Psoas muscle (tissue), 8 donors: ENCODE results near the gene KAZN. TPM values are rescaled to one million over a fixed set of nuclear protein-coding genes. Genes with fewer than 3 reads are reported as not detected.

Experiments used
- ATAC-seq, 4 donors: fragments of 200-7000 bp; cut with Tn5 transposase; one replicate each; pipeline ENCODE4 v1.9.1; 2020; ENCODE audit warnings: moderate library complexity in 3 of 4, mild to moderate bottlenecking in 2 of 4
- DNase-seq, 2 donors: peaks; one replicate each; pipeline ENCODE4 v3.0.0-alpha.2; 2020
- H3K27ac ChIP-seq: fragments of 200-600 bp; one replicate; pipeline ENCODE4 v1.8.0; 2022
- H3K27me3 ChIP-seq, 3 donors: fragments of 200-600 bp in 1 of 3; one replicate each; pipeline versions ENCODE4 v1.6.1 to v1.8.0; 2013 to 2022; ENCODE audit warnings: low read length in 2 of 3, mild to moderate bottlenecking in 2 of 3, moderate library complexity in 1 of 3; ENCODE audit not compliant: insufficient read depth in 3 of 3
- H3K36me3 ChIP-seq, 2 donors: fragments of 200-600 bp in 1 of 2; one replicate each; pipeline versions ENCODE4 v1.6.1 to v1.8.0; 2013 to 2022; ENCODE audit warnings: low read depth in 1 of 2, mild to moderate bottlenecking in 1 of 2, moderate library complexity in 1 of 2; ENCODE audit not compliant: insufficient read depth in 1 of 2
- H3K4me1 ChIP-seq: fragments of 200-600 bp; one replicate; pipeline ENCODE4 v1.8.0; 2022
- H3K4me3 ChIP-seq: fragments of 200-600 bp; one replicate; pipeline ENCODE4 v1.8.0; 2022; ENCODE audit warnings: mild to moderate bottlenecking
- H3K9me3 ChIP-seq: fragments of 200-600 bp; one replicate; pipeline ENCODE4 v1.8.0; 2022
- WGBS, 3 donors: extraction: QIAGEN DNeasy Blood & Tissue Kit; methylation state at CpG; one replicate each; pipeline versions ENCODE4 v1.1.6 to v1.1.7; 2013; 5-methylcytosine and 5-hydroxymethylcytosine counted together
- intact Hi-C, 2 donors: fragments of 100-400 bp; cut with DNase I; formaldehyde crosslinking; loops; one replicate each; pipeline versions ENCODE4 v1.11.0 to v1.14.2; 2022
- polyA plus RNA-seq, 3 donors: library from polyadenylated mRNA; stranded (reverse); fragments of 200-250 nt; gene quantifications; one replicate each; pipeline ENCODE4 v1.2.3, GENCODE V29; 2013
- total RNA-seq, 4 donors: library from RNA; stranded (reverse); fragmentation: NEBNext Ultra II Directional in 2 of 4; extraction: Animal tissue kit (Norgen Biotek cat#: 25700) in 2 of 4; gene quantifications; one replicate each; pipeline versions ENCODE4 v1.2.1 to v1.2.4, GENCODE V29; 2021 to 2023
- TF ChIP-seq, protein P1 (sequence below): fragments of 200-600 bp; IDR thresholded peaks from one replicate; pipeline ENCODE4 v1.8.0; 2022; ENCODE audit warnings: antibody characterized with exemption
- donor health status: healthy with polysubstance abuse.
- donor health status: DM: no; HTN: no; CAD: no; lungs with moderate emphysema.
- donor health status: Bipolar disorder and iron deficiency.
- donor health status: healthy.
- donor health status: DM: yes; HTN: yes; CAD: no.
- donor health status: DM: no; HTN: no; CAD: no.
- donor health status: DM: no; HTN: no; CAD: no.
- donor health status: DM: yes; HTN: yes; CAD: no.

Gene KAZN
- total and polyA plus RNA-seq, 7 donors, result 0.23 to 2.3 (median 0.97) TPM

DNA sequence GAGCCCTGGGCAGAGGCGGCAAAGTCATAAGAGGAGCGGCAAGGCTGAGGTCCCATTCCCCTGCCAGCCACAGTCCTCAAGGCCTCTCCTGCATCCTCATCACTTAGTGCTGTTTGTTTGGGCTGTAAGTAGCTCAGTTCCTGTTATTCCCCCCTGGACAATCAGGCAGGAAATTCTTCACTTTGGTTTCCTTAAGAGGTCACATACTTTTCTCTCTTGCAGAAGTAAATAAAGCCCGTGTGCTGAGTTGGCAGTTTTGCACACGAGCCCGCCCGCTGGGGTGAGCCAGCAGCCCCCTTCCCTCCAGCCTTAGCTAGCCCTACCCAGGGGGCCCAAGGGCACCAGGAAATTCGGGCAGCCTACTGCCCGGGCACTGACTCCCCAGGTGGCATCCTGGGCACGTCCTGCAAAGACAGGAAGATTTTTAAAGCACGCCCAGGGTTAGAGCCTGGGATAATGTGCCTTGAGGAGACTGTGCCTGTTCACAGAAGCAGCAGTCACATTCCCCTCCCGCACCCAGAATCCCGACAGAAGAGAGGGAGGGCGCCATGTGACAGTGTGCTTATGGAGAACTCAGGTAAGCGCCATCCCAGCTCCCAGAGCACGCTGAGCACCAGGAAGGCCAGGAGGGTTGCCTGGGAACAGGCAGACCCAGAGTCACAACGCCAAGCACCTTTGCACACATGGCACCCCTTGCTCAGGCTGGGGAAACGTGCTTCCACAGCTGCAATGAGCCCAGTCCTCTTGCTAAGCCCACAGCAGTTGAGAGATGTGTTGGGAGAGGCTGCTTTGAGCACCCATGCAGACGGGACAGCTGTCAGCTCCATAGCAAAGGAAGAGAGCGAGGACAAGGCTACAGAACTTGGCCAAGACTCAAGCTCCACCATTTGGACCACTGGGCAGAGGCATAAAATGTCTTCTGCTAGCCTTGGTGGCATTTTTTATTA lies 410.6 kb downstream of the KAZN start:
- H3K9me3 ChIP-seq, result peaks cover 6% of the 10 kb centered on the region
- TF ChIP-seq, protein P1, sequence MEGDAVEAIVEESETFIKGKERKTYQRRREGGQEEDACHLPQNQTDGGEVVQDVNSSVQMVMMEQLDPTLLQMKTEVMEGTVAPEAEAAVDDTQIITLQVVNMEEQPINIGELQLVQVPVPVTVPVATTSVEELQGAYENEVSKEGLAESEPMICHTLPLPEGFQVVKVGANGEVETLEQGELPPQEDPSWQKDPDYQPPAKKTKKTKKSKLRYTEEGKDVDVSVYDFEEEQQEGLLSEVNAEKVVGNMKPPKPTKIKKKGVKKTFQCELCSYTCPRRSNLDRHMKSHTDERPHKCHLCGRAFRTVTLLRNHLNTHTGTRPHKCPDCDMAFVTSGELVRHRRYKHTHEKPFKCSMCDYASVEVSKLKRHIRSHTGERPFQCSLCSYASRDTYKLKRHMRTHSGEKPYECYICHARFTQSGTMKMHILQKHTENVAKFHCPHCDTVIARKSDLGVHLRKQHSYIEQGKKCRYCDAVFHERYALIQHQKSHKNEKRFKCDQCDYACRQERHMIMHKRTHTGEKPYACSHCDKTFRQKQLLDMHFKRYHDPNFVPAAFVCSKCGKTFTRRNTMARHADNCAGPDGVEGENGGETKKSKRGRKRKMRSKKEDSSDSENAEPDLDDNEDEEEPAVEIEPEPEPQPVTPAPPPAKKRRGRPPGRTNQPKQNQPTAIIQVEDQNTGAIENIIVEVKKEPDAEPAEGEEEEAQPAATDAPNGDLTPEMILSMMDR, result no peak
- H3K36me3 ChIP-seq, result no peaks in the 10 kb centered on the region
- ATAC-seq (no peak), DNase-seq (no peak)
- intact Hi-C loops, result no loop called here
- peaks cover 0 to 2% (median 0%) of the 10 kb centered on the region in 3 donors for H3K27me3 ChIP-seq
- no peaks in the 10 kb centered on the region for H3K4me1 ChIP-seq
- no peak overlapping the region for H3K4me3 ChIP-seq
- 49 to 53% (median 53%) methylated on average over 19 of the region's 19 CpGs for WGBS, 3 donors
- H3K27ac ChIP-seq, result no peak overlapping the region

- Histone ChIP-seq H3K27ac (no peak overlapping the region), H3K36me3 (no peaks in the 10 kb centered on the region), H3K9me3 (peaks cover 6% of the 10 kb centered on the region), H3K27me3 (peaks cover 0 to 2% (median 0%) of the 10 kb centered on the region in 3 donors), H3K4me1 (no peaks in the 10 kb centered on the region), H3K4me3 (no peak overlapping the region)
- 56 to 63% (median 56%) methylated on average over 2 of the region's 2 CpGs for WGBS, 3 donors
- TF ChIP-seq, protein P1, result no peak
- ATAC-seq, result no peak
- intact Hi-C loops, result no loop called here
- no peak for DNase-seq
Measured at GRCh38 chr1:15011160-15011559, 412.7 kb downstream of the KAZN start.

DNA sequence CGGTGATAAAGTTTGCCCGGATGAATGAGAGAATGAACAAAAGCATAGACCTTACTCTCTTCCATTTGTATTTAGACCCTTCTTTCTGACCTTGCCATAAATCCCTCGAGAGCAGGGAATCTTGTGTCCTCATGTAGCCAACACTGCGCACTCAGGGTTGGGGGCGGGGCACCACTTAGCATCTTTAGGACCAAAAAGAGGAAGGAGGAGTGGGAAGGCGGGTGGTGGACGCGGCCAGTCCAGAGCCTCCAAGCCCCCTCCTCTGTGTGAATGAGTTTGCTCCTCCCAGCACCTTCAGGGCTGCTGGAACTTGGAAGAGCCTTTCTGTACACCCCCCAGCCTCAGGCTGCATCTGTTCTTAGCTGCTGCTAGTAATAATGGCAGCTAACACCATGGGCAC lies 413.2 kb downstream of the KAZN start:
- no peaks in the 10 kb centered on the region for H3K4me1 ChIP-seq
- intact Hi-C loops, result no loop called here
- TF ChIP-seq, protein P1, result no peak
- no peaks in the 10 kb centered on the region for H3K36me3 ChIP-seq
- no peak for DNase-seq
- ATAC-seq, result no peak
- H3K27ac ChIP-seq, result no peak overlapping the region
- peaks cover 0 to 2% (median 0%) of the 10 kb centered on the region in 3 donors for H3K27me3 ChIP-seq
- H3K9me3 ChIP-seq, result peaks cover 6% of the 10 kb centered on the region
- H3K4me3 ChIP-seq, result no peak overlapping the region
- 74 to 86% (median 84%) methylated on average over 8 of the region's 8 CpGs for WGBS, 3 donors

- TF ChIP-seq, protein P1, result no peak
- peaks cover 0 to 2% (median 0%) of the 10 kb centered on the region in 3 donors for H3K27me3 ChIP-seq
- ATAC-seq (no peak), DNase-seq (no peak)
- no peaks in the 10 kb centered on the region for H3K4me1 ChIP-seq
- 77 to 81% (median 80%) methylated on average over 8 of the region's 8 CpGs for WGBS, 3 donors
- H3K9me3 ChIP-seq, result peaks cover 6% of the 10 kb centered on the region
- H3K4me3 ChIP-seq, result no peak overlapping the region
- H3K36me3 ChIP-seq, result no peaks in the 10 kb centered on the region
- no peak overlapping the region for H3K27ac ChIP-seq
- intact Hi-C loops, result no loop called here
Measured at GRCh38 chr1:15012822-15013221, 414.3 kb downstream of the KAZN start.
